Activated effector memory CD4-positive, alpha-beta T cell treated with anti-CD3 and anti-CD28 coated beads, Interleukin-2, amount 50 U/mL, for 16 hours (primary cell): ENCODE results near the gene CCM2.

Experiments used
- DNase-seq: peaks from one replicate; pipeline ENCODE4 v3.0.0-alpha.2; 2020

CCM2 gene

GRCh38 chr7:44969701-44970522 lies 30.1 kb upstream of the CCM2 start:
- no peak for DNase-seq

DNA sequence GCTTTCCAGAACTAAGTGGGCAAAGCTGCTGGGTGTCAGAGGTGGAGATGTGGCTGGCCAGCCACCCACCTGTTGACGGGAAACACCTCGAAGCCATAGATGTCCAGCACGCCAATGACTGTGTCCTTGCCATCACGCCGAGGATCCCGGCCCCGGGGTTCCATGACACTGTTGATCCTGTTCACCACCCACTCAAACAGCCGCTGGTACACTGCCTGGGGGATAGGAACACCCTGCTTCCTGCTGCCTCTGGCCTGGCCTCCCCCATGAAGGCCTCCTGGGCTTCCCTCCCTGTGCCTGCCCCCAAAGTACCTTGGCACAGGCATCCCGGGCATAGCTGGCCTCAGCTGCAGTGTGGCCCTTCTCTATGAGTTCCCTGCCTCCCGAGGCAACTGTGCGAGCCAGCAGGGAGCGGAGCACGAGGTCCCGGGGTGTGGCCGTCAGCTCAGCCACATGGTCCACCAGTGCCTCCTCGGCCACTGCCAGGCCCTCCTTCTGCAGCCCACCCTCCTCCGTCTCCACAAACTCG lies 29.4 kb upstream of the CCM2 start:
- DNase-seq, result no peak

DNA sequence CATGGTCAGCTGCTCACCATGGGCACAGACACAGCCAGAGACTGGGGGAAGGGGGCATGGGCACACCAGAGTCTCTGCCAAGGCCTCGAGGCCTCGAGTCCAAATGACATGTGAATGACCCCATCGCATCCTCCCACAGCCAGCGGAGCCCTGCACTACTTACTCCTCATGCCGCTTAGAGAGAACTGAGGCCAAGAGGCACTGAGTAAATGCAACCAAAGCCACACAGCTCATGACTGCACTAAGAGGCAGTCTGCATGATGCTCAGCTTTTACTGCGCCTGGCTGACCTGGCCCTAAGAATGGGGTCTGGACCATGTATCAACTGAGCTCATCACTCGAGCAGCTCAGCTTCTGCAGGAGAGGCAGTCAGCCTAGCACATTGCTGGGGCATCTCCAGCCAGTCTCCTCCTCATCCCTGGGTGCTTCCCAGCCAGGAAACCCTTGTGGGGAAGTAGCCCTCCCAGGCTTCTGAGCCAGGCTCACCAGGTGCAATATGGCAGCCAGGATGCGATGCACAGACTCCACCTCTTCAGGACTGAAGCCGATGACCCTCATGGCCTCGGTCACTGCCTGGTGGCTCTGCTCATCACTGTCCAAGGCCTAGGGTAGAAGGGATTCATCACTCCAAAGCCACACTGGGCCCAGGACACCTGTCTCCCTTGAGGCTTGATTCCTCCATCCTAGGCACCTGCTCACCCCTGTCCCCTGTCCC lies 28.7 kb upstream of the CCM2 start:
- DNase-seq, result no peak

GRCh38 chr7:44971902-44972441 lies 28.0 kb upstream of the CCM2 start:
- DNase-seq, result no peak

GRCh38 chr7:44972562-44972961 lies 27.4 kb upstream of the CCM2 start:
- DNase-seq, result peak; percentile 50

GRCh38 chr7:44973610-44974401 lies 26.2 kb upstream of the CCM2 start:
- peak; percentile 86 for DNase-seq

GRCh38 chr7:44974549-44974948 lies 25.5 kb upstream of the CCM2 start:
- no peak for DNase-seq

DNA sequence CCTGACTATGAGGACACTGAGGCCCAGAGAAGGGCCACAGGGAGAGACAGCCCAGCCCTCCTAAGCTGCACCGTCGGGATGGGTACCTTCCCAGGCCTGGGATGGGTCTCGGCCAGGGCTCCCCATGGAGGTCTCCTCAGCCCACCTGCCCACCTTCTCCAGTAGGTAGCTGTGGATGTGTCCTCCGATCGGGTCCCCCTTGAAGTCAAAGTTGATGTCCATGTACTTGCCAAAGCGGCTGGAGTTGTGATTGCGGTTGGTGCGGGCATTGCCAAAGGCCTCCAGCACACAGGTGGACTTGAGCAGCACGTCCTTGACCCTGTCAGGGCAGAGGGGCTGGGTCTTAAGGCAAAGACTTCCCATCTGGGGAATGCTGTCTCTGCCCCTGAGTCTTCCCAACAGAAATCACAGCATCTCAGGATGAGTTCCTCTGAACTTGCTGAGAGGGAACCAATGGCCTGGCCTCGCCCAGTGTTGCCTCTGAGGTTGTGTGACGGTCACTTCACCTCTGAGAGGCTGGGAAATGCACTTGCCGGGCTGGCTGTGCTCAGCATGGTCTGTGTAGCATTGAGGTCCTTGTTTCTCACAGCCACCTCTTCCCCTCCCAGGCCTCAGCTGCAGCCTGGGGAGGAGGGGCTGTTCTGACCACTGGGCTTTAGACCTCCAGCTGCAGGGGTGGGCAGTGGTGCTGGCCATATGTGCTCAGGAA lies 24.5 kb upstream of the CCM2 start:
- no peak for DNase-seq

GRCh38 chr7:44976040-44976745 lies 23.8 kb upstream of the CCM2 start:
- no peak for DNase-seq

DNA sequence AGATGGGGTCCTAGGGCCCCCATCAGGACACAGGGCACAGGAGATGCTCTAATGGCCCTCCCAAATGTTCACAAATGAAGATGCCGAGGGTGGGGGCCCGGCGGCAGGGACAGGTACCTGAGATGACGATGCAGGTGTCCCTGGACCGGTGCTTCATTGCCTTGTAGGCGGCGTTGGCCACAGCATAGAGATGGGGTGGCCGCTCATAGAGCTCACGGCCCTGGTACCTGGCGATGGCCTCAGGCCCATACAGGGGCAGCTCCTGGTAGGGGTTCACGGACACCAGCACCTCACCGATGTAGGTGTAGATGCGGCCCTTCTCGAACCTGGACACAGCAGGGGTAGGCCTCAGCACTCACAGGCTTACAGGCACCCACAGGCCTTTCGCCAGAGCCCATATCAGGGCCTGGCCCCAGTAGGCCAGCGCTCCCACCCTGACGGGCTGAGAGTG lies 23.2 kb upstream of the CCM2 start:
- no peak for DNase-seq

- peak; percentile 90 for DNase-seq
Observed at GRCh38 chr7:44977304-44977958, 22.6 kb upstream of the CCM2 start.

GRCh38 chr7:44977959-44978335 lies 22.1 kb upstream of the CCM2 start:
- no peak for DNase-seq

- DNase-seq, result peak; percentile 94
Observed at GRCh38 chr7:44978511-44979366, 21.3 kb upstream of the CCM2 start, which contains the start of gene MYO1G. MYO1G (minus strand) TSS chr7:44979015; CDS start chr7:44978961, 54 bp downstream.

- no peak for DNase-seq
Observed at GRCh38 chr7:44979481-44980392, 20.3 kb upstream of the CCM2 start.

DNA sequence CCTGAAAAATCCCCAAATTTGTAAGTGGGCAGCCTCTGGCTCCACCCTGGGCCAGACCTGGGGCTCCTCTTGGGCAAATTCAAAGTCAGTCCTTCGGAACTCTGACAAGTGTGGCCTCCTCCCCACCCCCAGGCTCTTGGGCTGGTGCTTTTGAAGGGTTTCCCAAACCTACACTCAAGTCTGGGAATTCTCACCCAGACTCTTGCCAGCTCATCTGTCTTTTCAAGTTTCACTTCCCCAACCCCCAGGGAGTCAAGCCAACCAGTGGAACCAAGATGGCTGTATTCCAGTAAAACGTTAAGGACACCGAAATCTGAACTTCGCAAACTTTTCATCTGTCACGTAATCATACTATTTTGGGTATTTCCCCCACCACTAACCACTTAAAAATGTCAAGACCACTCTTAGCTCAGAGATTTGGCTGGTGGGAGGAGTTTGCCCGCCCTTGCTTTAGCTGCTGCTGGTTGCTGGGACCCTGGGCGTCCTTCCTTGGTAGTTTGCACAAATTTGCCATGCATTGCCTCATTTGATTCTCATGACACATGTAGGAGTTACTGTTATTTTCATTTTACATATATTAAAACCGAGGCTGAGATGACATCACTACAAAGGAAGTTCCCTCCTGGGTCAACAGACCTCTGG lies 19.5 kb upstream of the CCM2 start:
- DNase-seq, result peak; percentile 92

DNA sequence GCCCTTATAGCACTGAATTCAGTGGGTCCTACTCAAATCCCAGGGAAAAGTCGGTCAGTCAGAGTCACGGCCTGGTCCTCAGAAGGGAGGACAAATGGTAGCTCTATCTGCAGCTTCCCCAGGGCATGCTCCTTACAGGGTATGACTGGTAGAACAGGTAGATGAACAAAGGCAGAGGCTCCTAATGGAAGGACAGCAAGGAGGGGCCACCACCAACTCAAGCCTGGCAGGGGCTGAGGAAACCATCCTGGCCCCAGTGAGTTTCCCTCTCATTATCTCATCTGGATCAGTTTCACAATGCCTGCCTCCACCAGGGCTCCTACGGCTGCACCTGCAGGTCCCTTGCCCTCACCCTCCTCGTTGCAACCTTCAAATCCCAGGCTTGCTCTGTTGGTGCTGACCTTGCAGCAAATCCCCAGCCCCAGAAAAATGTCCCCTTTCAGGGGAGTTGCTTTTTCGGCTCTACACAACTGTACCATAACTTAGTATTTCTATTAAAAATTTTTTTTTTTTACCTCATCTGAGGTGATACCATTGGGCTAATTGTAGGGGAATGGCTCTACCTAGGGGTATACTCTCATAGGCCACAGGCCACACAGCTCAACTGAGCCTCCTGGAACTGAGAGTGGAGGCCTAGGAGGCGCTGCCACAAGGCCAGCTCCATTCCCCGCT lies 18.8 kb upstream of the CCM2 start:
- DNase-seq, result no peak

DNA sequence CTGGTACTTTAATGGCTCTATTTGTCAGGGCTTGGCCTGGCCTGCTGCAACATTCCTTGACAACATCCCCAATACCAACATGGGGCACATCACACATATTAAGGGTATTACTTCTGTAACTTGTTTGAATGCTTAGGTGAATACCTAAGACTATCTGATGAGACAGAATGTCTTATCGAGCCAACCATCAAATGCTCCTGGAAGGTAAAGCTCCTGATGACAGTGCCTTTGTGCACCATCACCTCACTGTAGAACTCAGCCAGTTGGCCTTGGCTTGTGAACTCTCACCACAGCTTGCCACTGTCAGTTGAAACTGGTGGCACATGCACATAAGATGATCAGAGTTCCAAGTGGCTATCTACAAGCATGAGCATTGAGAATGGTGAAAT lies 17.5 kb upstream of the CCM2 start:
- DNase-seq, result no peak

GRCh38 chr7:44982970-44983369 lies 17.0 kb upstream of the CCM2 start:
- DNase-seq, result no peak
